Erythroblast (primary cell): ENCODE data around the gene TAPT1.

ENCODE experiments used
- GATA1 ChIP-seq: IDR thresholded peaks from 2 replicates; pipeline ENCODE4 v1.6.1; 2011; ENCODE audit warnings: low read depth, mild to moderate bottlenecking, control low read depth, low read length, moderate library complexity
- POLR2A ChIP-seq: IDR thresholded peaks from 2 replicates; pipeline ENCODE4 v1.6.1; 2011; ENCODE audit warnings: mild to moderate bottlenecking, low read length

DNA sequence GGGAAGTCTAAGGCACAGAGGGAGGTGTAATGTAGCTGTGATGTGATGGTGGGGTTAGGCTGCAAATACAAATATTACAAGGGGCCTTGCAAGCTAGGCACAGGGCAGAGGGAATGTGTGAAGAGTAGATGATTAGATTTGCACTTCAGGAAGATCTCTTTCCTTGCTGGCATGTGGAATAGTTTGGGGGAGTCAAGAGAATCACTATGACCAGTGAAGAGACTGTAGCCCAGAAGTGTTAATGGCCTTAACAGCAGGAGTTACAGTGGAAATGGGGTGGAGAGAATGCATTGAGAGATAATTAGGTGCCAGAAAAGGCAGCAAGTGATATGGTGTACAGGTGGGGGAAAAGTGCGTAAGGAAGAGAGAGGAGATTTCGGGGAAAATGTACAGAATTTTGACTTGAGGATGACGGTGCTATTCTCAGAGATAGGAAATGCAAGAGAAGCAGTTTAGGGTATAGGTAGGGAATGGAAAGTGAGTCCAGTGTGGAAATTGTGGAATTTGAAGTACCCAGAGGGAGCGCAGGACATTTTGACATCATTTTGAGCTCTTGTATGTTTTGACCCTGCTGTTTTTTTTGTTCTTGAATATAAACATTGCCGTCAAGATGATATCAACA, 10.2 kb upstream of the TAPT1 start:
- TF ChIP-seq POLR2A (no peak), GATA1 (no peak)
